Loucy (cell line): ENCODE measurements around the gene HLA-DRB5.

ENCODE experiments used
- EZH2phosphoT487 ChIP-seq: fragments of 200-600 bp; IDR thresholded peaks from 2 replicates; pipeline ENCODE4 v1.6.1; 2018; ENCODE audit warnings: antibody characterized with exemption, mild to moderate bottlenecking, moderate library complexity, borderline replicate concordance
- TF ChIP-seq, protein P1 (sequence below): fragments of 200-600 bp; sonication (generic); conservative IDR thresholded peaks from 2 replicates; pipeline ENCODE4 v1.5.1; 2014; ENCODE audit warnings: mild to moderate bottlenecking, antibody characterized with exemption, low read length

- TF ChIP-seq, protein P1, sequence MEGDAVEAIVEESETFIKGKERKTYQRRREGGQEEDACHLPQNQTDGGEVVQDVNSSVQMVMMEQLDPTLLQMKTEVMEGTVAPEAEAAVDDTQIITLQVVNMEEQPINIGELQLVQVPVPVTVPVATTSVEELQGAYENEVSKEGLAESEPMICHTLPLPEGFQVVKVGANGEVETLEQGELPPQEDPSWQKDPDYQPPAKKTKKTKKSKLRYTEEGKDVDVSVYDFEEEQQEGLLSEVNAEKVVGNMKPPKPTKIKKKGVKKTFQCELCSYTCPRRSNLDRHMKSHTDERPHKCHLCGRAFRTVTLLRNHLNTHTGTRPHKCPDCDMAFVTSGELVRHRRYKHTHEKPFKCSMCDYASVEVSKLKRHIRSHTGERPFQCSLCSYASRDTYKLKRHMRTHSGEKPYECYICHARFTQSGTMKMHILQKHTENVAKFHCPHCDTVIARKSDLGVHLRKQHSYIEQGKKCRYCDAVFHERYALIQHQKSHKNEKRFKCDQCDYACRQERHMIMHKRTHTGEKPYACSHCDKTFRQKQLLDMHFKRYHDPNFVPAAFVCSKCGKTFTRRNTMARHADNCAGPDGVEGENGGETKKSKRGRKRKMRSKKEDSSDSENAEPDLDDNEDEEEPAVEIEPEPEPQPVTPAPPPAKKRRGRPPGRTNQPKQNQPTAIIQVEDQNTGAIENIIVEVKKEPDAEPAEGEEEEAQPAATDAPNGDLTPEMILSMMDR = no peak
- no peak for TF ChIP-seq EZH2phosphoT487
Measured at GRCh38 chr6:32570363-32570905, 40.3 kb upstream of the HLA-DRB5 start.
